SK-N-MC (cell line): Measurements from ENCODE around the gene CCDC117.

Experiments used
- EZH2 ChIP-seq: fragments of 200-600 bp; sonication (generic); IDR thresholded peaks from one replicate; pipeline ENCODE4 v1.6.1; 2017; ENCODE audit warnings: antibody characterized with exemption
- FOXP2 ChIP-seq: optimal IDR thresholded peaks from 2 replicates; pipeline ENCODE3; 2011; ENCODE audit warnings: mild to moderate bottlenecking, moderate library complexity; ENCODE audit not compliant: insufficient read depth; ENCODE audit errors: extremely low read length, control extremely low read depth
- POLR2AphosphoS5 ChIP-seq: IDR thresholded peaks from 2 replicates; pipeline ENCODE4 v1.6.1; 2012; ENCODE audit warnings: mild to moderate bottlenecking, low read depth, low read length, borderline replicate concordance

GRCh38 chr22:28728621-28729313 is 43.7 kb upstream of the CCDC117 start:
- TF ChIP-seq FOXP2 (no peak), EZH2 (no peak), POLR2AphosphoS5 (no peak)
